ENCODE results near the gene CEP152. TPM values are rescaled to one million over a fixed set of nuclear protein-coding genes. Genes with fewer than 3 reads are reported as not detected.

The CEP152 gene
- total RNA-seq, 4 donors from 2014 or later = 0.51 to 2.4 (median 1.4) TPM

- H3K4me1 ChIP-seq = no peaks in the 10 kb centered on the region
- no peak overlapping the region for H3K27ac ChIP-seq
- H3K9me3 ChIP-seq = no peaks in the 10 kb centered on the region
- TF ChIP-seq CTCF (IDR thresholded peaks at IDR 0.05 in 4 of 5, conservative IDR thresholded peaks at IDR 0.05 in 1 of 5) (no peak), POLR2A (IDR thresholded peaks at IDR 0.05) (no peak)
- H3K27me3 ChIP-seq = no peaks in the 10 kb centered on the region
- H3K36me3 ChIP-seq = no peaks in the 10 kb centered on the region
- intact Hi-C loops (cut with DNase I; ENCODE audit: low total_unique reads) = no loop called here
- in situ Hi-C loops (cut with MboI; ENCODE audit: low sequenced_read_pairs in 4 of 4) = no loop called here
- no peak overlapping the region for H3K4me3 ChIP-seq
- no peak for DNase-seq
- no peak for ATAC-seq
These were observed 31.6 kb upstream of the CEP152 start for GRCh38 chr15:48842501-48842900.

- Histone ChIP-seq H3K36me3 (no peaks in the 10 kb centered on the region), H3K9me3 (no peaks in the 10 kb centered on the region), H3K27me3 (no peaks in the 10 kb centered on the region), H3K27ac (no peak overlapping the region), H3K4me1 (no peaks in the 10 kb centered on the region), H3K4me3 (no peak overlapping the region)
- no peak for DNase-seq
- in situ Hi-C loops (cut with MboI; ENCODE audit: low sequenced_read_pairs in 4 of 4) (no loop called here), intact Hi-C loops (cut with DNase I; ENCODE audit: low total_unique reads) (no loop called here)
- ATAC-seq = no peak
- TF ChIP-seq POLR2A (IDR thresholded peaks at IDR 0.05) (no peak), CTCF (IDR thresholded peaks at IDR 0.05 in 4 of 5, conservative IDR thresholded peaks at IDR 0.05 in 1 of 5) (no peak)
These were observed 23.9 kb upstream of the CEP152 start for GRCh38 chr15:48834756-48835155.

- no peak overlapping the region for H3K4me3 ChIP-seq
- no peaks in the 10 kb centered on the region for H3K27me3 ChIP-seq
- in situ Hi-C loops (cut with MboI; ENCODE audit: low sequenced_read_pairs in 4 of 4) (no loop called here), intact Hi-C loops (cut with DNase I; ENCODE audit: low total_unique reads) (no loop called here)
- no peak for DNase-seq
- TF ChIP-seq POLR2A (IDR thresholded peaks at IDR 0.05) = no peak
- no peak for TF ChIP-seq CTCF (IDR thresholded peaks at IDR 0.05 in 4 of 5, conservative IDR thresholded peaks at IDR 0.05 in 1 of 5)
- ATAC-seq = no peak
- H3K4me1 ChIP-seq = no peaks in the 10 kb centered on the region
- no peaks in the 10 kb centered on the region for H3K9me3 ChIP-seq
- no peak overlapping the region for H3K27ac ChIP-seq
- H3K36me3 ChIP-seq = no peaks in the 10 kb centered on the region
These were observed 22.8 kb upstream of the CEP152 start for GRCh38 chr15:48833526-48834239.

- intact Hi-C loops (cut with DNase I; ENCODE audit: low total_unique reads) = no loop called here
- no peak for TF ChIP-seq POLR2A (IDR thresholded peaks at IDR 0.05)
- TF ChIP-seq CTCF (IDR thresholded peaks at IDR 0.05 in 4 of 5, conservative IDR thresholded peaks at IDR 0.05 in 1 of 5) = no peak
- in situ Hi-C loops (cut with MboI; ENCODE audit: low sequenced_read_pairs in 4 of 4) = no loop called here
These were observed 21.8 kb upstream of the CEP152 start for GRCh38 chr15:48832648-48833047.

GRCh38 chr15:48828906-48829305 lies 18.0 kb upstream of the CEP152 start:
- in situ Hi-C loops (cut with MboI; ENCODE audit: low sequenced_read_pairs in 4 of 4) (no loop called here), intact Hi-C loops (cut with DNase I; ENCODE audit: low total_unique reads) (no loop called here)
- ATAC-seq (no peak), DNase-seq (no peak)
- Histone ChIP-seq H3K9me3 (no peaks in the 10 kb centered on the region), H3K4me1 (no peaks in the 10 kb centered on the region), H3K27ac (no peak overlapping the region), H3K4me3 (no peak overlapping the region), H3K36me3 (no peaks in the 10 kb centered on the region), H3K27me3 (no peaks in the 10 kb centered on the region)
- TF ChIP-seq POLR2A (IDR thresholded peaks at IDR 0.05) (no peak), CTCF (IDR thresholded peaks at IDR 0.05 in 4 of 5, conservative IDR thresholded peaks at IDR 0.05 in 1 of 5) (no peak)

More at GRCh38 chr15:48832648-48833047, 21.8 kb upstream of the CEP152 start:
- Histone ChIP-seq H3K27ac (no peak overlapping the region), H3K36me3 (no peaks in the 10 kb centered on the region), H3K4me3 (no peak overlapping the region), H3K4me1 (no peaks in the 10 kb centered on the region), H3K9me3 (no peaks in the 10 kb centered on the region), H3K27me3 (no peaks in the 10 kb centered on the region)
- ATAC-seq = no peak
- DNase-seq = no peak

All from gastrocnemius medialis (tissue), 4 donors.